ENCODE measurements around the gene TESK2. TPM values are rescaled to one million over a fixed set of nuclear protein-coding genes. Genes with fewer than 3 reads are reported as not detected.

The TESK2 gene
- total and polyA plus RNA-seq, 2 of the 8 experiments (the other 6 are each of a cell fraction or from before 2014, with no cell fraction given): 10.8 to 12.6 TPM

DNA sequence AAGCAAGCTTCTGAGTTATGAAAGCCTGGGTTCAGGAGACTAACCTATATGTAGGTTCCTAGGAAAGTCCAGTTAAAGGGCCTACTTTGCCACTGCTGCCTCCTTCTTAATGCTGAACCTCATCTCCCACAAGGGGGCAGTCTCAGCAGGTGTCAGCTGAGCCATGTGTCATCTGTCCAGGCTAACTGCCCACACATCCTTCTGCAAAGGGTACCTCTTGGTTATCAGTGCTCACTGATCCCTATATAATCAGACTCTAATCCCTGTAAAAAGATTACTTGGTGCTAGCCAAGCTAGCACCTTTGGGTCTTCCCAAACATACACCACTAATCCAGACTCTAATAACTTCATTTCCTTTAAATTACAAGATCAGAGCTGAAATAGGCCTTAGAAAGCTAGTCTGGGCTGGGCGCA, 21.7 kb upstream of the TESK2 start (continued):
- TF ChIP-seq, protein P1, sequence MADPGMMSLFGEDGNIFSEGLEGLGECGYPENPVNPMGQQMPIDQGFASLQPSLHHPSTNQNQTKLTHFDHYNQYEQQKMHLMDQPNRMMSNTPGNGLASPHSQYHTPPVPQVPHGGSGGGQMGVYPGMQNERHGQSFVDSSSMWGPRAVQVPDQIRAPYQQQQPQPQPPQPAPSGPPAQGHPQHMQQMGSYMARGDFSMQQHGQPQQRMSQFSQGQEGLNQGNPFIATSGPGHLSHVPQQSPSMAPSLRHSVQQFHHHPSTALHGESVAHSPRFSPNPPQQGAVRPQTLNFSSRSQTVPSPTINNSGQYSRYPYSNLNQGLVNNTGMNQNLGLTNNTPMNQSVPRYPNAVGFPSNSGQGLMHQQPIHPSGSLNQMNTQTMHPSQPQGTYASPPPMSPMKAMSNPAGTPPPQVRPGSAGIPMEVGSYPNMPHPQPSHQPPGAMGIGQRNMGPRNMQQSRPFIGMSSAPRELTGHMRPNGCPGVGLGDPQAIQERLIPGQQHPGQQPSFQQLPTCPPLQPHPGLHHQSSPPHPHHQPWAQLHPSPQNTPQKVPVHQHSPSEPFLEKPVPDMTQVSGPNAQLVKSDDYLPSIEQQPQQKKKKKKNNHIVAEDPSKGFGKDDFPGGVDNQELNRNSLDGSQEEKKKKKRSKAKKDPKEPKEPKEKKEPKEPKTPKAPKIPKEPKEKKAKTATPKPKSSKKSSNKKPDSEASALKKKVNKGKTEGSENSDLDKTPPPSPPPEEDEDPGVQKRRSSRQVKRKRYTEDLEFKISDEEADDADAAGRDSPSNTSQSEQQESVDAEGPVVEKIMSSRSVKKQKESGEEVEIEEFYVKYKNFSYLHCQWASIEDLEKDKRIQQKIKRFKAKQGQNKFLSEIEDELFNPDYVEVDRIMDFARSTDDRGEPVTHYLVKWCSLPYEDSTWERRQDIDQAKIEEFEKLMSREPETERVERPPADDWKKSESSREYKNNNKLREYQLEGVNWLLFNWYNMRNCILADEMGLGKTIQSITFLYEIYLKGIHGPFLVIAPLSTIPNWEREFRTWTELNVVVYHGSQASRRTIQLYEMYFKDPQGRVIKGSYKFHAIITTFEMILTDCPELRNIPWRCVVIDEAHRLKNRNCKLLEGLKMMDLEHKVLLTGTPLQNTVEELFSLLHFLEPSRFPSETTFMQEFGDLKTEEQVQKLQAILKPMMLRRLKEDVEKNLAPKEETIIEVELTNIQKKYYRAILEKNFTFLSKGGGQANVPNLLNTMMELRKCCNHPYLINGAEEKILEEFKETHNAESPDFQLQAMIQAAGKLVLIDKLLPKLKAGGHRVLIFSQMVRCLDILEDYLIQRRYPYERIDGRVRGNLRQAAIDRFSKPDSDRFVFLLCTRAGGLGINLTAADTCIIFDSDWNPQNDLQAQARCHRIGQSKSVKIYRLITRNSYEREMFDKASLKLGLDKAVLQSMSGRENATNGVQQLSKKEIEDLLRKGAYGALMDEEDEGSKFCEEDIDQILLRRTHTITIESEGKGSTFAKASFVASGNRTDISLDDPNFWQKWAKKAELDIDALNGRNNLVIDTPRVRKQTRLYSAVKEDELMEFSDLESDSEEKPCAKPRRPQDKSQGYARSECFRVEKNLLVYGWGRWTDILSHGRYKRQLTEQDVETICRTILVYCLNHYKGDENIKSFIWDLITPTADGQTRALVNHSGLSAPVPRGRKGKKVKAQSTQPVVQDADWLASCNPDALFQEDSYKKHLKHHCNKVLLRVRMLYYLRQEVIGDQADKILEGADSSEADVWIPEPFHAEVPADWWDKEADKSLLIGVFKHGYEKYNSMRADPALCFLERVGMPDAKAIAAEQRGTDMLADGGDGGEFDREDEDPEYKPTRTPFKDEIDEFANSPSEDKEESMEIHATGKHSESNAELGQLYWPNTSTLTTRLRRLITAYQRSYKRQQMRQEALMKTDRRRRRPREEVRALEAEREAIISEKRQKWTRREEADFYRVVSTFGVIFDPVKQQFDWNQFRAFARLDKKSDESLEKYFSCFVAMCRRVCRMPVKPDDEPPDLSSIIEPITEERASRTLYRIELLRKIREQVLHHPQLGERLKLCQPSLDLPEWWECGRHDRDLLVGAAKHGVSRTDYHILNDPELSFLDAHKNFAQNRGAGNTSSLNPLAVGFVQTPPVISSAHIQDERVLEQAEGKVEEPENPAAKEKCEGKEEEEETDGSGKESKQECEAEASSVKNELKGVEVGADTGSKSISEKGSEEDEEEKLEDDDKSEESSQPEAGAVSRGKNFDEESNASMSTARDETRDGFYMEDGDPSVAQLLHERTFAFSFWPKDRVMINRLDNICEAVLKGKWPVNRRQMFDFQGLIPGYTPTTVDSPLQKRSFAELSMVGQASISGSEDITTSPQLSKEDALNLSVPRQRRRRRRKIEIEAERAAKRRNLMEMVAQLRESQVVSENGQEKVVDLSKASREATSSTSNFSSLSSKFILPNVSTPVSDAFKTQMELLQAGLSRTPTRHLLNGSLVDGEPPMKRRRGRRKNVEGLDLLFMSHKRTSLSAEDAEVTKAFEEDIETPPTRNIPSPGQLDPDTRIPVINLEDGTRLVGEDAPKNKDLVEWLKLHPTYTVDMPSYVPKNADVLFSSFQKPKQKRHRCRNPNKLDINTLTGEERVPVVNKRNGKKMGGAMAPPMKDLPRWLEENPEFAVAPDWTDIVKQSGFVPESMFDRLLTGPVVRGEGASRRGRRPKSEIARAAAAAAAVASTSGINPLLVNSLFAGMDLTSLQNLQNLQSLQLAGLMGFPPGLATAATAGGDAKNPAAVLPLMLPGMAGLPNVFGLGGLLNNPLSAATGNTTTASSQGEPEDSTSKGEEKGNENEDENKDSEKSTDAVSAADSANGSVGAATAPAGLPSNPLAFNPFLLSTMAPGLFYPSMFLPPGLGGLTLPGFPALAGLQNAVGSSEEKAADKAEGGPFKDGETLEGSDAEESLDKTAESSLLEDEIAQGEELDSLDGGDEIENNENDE (IDR thresholded peaks at IDR 0.05; ENCODE audit: insufficient replicate concordance, low read length): no peak
- TF ChIP-seq, protein P2, sequence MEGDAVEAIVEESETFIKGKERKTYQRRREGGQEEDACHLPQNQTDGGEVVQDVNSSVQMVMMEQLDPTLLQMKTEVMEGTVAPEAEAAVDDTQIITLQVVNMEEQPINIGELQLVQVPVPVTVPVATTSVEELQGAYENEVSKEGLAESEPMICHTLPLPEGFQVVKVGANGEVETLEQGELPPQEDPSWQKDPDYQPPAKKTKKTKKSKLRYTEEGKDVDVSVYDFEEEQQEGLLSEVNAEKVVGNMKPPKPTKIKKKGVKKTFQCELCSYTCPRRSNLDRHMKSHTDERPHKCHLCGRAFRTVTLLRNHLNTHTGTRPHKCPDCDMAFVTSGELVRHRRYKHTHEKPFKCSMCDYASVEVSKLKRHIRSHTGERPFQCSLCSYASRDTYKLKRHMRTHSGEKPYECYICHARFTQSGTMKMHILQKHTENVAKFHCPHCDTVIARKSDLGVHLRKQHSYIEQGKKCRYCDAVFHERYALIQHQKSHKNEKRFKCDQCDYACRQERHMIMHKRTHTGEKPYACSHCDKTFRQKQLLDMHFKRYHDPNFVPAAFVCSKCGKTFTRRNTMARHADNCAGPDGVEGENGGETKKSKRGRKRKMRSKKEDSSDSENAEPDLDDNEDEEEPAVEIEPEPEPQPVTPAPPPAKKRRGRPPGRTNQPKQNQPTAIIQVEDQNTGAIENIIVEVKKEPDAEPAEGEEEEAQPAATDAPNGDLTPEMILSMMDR (IDR thresholded peaks at IDR 0.05; ENCODE audit: control extremely low read depth in 1 of 3, insufficient read depth in 1 of 3, low read depth in 1 of 3, low read length in 3 of 3): peak; percentile 75 to 86 (median 80)
- TF ChIP-seq POLR2A (IDR thresholded peaks at IDR 0.05; ENCODE audit: control extremely low read depth in 1 of 2, low read depth in 2 of 2, low read length in 2 of 2) (0 out of 3 replicates have a peak, but pooled peaks of 1 of the 2 experiments have one; percentile 22), SAP30 (IDR thresholded peaks at IDR 0.05; ENCODE audit: insufficient read depth, insufficient replicate concordance, low read length) (no peak), SIN3A (conservative IDR thresholded peaks at IDR 0.05 in 1 of 2, IDR thresholded peaks at IDR 0.05 in 1 of 2; ENCODE audit: low read depth in 1 of 2, low read length in 2 of 2) (peak; percentile 96 to 97), HDAC2 (IDR thresholded peaks at IDR 0.05; ENCODE audit: borderline replicate concordance in 1 of 2, low read depth in 2 of 2, low read length in 2 of 2) (no peak), YY1 (IDR thresholded peaks at IDR 0.05; ENCODE audit: low read depth, low read length) (no peak)
